Fibroblast of lung (primary cell): ENCODE measurements around the gene PRKCG.

Experiments used
- CTCF ChIP-seq, 2 donors: IDR thresholded peaks in 1 of 2; conservative IDR thresholded peaks in 1 of 2; 1 replicate in 1 of 2; 2 replicates in 1 of 2; pipeline ENCODE4 v1.5.1; 2011 to 2012; ENCODE audit warnings: low read length in 2 of 2, control low read depth in 1 of 2, inconsistent platforms in 1 of 2, low read depth in 1 of 2, mild to moderate bottlenecking in 1 of 2
- EZH2 ChIP-seq: IDR thresholded peaks from 2 replicates; pipeline ENCODE4 v1.5.1; 2012; ENCODE audit warnings: low read length, control low read depth, mild to moderate bottlenecking; ENCODE audit errors: missing control alignments

GRCh38 chr19:53853707-53854106 lies 28.3 kb upstream of the PRKCG start:
- TF ChIP-seq CTCF (conservative IDR thresholded peaks at IDR 0.05 in 1 of 2, IDR thresholded peaks at IDR 0.05 in 1 of 2; ENCODE audit: low read depth in 1 of 2, low read length in 2 of 2) = no peak
- no peak for TF ChIP-seq EZH2
